NCI-H2196 (cell line): ENCODE data around the gene SLC12A8.

ENCODE experiments used
- DNase-seq: peaks from one replicate; lab custom pipeline; 2025; ENCODE audit not compliant: unreplicated experiment; lab: John Stamatoyannopoulos, UW

Gene SLC12A8

DNA sequence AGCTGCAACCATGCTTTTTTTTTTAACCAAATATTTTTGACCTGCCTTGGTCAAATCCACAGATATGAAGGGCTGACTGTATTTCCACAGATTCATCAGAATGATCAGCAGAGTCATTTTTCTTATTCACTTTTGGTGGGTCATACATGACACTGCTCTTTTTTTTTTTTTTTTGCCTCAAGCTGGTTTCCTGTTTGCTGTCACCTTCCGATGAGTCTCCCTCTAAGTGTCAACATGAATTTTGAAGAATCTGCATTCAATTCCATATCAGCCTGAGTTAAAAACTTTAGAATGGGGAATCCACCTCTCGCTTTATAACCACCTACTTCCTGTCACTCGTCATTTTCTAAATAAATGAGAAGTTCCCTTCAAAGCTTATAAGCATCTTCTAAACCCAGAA, 2.2 kb upstream of the SLC12A8 start:
- DNase-seq: no peak

DNA sequence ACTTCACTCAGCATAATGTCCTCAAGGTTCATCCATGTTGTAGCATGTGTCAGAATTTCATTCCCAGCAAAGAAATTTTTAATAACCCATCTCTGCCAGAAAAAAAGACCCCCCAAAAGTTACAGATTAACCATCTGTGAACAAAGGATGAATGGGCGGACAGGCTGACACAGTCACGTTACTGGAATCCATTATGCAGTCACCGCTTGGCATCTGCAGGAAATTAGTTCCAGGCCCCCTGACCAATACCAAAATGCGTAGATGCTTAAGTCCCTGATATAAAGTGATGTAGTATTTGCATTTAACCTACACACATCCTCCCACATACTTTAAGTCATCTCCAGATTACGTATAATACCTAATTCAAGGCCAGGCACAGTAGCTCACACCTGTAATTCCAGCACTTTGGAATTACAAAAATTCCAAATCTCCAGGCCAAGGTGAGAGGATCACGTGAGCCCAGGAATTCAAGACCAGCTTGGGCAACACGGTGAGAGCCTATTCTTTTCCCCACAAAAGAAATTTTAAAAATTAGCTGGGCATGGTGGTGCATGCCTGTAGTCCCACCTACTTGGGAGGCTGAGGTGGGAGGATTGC, 1.5 kb upstream of the SLC12A8 start:
- DNase-seq: no peak

DNA sequence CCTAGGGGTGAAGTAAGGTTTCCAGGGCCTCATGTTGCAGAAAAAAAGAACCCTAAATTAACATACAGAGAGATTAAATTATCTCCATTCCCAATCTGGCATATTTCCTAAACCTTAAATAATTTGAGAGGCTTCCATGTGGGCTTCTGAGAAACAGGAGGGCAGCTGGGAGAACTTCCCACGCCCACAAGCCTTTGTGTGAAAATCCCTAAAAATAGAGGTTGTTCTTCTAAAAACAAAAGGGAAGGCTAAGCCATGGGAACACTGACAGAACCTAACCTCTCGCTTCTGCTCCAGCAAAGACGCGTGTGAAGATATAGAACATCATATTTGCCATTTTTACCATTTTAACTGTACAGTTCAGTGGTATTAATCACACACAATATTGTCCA, 812 bp upstream of the SLC12A8 start:
- DNase-seq: no peak

DNA sequence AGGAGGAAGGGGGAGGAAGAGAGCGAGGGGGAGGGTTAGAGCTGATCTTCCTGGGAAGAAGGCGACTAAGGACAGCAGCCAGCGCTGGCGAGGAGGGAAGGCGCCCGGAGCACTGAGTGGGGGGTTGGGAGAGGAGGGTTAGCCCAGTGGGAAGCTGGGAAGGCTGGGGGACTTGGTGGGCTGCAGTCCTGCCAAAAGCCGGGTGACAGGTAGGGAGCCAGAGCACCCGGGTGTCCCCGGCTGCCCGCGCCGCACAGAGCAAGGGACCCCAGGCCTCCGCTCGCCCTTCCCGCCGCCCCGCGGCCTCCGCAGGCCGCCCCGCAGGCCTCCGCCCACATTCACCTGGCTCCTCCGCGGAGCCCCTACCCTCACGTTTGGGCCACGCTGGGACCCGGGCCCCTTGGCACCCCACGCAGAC, 448 bp downstream of the SLC12A8 start:
- no peak for DNase-seq

DNA sequence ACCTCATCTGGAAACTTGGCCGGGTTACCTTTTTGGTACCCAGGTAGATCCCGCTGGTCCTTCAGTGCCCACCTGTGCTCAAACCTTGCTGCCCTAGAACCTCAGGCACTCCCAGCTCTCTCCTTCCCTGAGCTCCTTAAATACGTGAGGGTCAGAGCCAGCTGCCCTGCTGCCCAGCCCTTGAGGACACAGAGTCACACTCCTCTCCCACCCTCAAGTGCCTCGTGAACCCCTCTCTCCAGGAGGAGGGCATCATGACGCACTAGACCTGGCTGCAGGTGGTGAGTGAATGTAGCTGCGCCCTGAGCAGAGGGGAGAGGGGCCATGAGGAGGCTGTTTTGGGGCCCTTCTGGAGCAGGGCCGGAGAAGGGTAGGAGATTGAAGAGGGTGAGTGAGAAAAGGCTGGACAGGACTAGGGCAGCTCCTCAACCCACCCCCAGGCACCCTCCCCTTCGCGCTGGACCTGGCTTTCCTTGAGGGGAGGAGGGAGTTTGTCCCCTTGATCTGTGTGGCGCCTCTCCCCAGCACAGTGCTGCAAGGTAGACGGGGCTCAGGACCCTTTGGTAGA, 941 bp downstream of the SLC12A8 start:
- DNase-seq: no peak

DNA sequence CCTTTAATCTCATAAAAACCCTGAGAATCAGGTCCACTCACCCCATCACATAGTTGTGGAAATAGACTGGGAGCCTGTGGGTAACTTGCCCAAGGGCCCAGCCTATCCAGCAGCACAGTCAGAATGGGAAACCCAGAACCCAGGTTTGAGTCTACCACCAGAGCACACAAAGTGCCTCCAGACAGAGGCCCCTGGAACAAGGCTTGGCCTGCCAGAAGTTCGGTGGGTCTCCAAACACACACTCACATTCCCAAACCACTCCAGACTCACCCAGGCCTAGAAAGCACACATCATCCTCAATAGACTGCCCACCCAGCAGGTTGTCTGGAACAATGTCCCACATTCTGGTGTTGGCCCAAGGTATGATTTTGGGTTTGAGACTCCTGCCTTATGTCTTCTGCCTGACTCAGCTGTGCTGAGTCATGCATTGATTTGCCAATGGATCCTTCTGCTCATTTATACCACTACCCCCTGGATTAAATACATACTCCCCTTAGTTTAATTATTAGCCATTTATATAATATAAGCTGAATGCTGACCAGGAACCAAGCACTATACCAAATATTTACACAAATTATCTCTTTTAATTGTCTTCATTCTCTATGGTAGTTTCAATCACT, 4.5 kb downstream of the SLC12A8 start:
- DNase-seq: no peak

DNA sequence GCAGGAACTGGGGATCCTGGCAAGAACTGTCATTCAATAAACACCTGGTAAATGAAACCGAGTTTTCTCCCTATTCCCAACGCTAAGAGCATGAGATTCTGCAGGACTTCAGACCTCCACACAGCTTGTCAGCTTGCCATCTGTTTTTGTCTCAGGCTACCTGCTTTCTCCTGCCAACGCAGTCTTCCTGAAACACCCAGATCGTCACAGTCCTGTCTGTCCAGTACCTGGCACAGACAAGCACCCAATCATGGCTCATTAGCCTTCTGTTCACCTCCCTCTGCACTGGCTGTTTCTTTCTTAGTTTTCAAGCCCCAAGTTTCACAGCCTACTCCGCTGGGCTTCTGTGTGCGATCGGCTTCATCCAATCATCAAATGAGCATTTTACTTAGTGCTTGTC, 5.0 kb downstream of the SLC12A8 start:
- DNase-seq: no peak

DNA sequence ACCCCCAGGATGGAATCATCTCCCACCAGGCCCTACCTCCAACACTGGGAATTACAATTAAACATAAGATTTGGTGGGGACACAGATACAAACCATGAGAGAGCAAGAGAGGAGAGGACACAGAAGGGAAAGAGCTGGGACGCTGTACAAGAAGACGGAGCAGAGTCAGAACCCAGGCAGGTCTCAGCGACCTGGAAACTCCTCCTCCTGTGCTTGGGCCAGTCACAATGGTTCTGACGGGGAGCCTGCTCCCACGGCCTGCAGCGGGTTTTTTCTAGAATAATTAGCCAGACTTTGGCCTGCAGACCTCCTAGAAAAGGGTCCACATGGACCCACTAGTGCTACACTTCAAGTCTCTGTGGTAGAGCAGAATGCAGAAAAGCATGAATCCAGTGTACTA, 5.6 kb downstream of the SLC12A8 start:
- DNase-seq: no peak

DNA sequence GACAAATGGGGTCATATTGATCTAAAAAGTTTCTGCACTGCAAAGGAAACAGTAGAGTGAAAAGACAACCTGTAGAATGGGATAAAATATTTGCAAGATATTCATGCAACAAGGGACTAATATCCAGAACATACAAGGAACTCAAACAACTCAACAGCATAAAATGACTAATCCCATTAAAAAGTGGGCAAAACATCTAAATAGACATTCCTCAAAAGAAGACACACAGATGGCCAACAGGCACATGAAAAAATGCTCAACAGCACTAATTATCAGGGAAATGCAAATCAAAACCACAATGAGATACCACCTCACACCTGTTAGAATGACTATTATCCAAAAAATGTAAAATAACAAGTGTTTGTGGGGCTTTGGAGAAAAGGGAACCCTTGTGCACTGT, 8.8 kb downstream of the SLC12A8 start:
- no peak for DNase-seq

DNA sequence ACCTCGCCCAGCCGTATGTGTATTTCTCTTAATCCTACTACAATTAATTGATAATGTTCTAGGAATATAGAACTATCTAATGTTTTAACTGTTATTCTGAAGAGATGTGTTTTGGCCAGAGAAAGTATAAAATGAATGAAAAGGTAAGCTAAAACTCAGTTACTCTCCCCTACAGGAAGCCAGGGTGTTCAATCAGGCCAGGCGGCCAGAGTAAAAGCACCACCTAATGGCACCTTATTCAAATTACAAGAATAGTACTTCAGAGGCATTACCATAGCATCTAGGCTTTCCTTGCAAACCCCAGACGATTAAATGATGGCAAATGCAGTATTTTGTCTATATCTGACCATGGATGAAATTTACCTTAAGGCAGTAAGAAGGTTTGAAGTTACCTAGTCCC, 10.4 kb downstream of the SLC12A8 start:
- no peak for DNase-seq

DNA sequence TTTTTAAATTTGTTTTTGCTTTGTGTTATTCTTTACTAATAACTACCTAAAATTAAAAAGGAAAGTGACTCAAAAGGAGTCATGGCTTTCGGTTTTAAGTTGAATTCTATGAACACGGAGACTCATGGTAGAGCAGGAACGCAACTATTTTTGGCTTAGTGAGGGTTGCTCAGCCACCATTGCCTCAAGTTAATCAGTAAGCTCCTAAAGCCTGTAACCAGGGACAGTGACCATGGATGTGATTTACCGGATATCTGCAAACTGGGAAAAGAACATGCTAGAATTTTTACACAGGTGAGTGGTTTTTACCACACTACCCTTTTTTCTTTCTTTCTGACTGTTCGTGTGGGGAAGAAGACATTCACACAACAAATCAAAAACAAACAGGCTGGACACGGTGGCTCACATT, 11.8 kb downstream of the SLC12A8 start:
- no peak for DNase-seq

DNA sequence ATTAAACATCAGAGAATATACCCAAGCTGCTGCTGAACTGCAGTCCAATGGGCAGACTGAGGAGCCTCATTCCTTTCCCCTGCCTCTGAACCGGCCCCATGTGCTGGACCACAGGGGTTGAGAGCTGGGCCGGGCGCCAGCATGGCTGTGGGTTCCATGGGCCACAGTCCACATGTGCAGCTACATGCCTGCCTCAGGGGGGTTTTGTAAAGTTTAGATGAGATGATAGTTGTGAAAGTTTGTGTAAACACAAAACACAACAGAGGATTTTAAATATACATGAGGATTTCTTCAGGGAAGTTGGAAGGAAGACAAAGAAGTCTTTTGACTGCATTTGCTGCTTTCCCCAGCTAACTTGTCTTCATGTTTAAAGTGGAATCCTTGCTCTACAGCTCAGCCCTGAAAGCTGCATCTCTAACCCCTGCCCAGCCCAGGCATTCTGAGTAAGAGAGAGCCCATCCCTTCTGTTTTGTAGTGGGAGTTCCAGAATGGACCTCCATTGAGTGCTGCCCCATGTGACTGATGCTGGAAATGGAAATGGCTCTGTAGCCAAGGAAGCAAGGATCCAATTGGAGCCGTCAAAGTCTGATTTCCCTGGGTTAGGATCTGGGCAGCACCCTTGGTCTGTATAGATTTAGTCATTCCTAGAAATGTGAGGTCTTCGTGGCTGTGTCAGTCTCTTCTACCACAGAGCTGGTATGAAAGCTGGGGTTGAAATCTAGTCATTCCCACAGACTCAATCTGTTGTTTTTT, 17.5 kb downstream of the SLC12A8 start:
- DNase-seq: no peak

DNA sequence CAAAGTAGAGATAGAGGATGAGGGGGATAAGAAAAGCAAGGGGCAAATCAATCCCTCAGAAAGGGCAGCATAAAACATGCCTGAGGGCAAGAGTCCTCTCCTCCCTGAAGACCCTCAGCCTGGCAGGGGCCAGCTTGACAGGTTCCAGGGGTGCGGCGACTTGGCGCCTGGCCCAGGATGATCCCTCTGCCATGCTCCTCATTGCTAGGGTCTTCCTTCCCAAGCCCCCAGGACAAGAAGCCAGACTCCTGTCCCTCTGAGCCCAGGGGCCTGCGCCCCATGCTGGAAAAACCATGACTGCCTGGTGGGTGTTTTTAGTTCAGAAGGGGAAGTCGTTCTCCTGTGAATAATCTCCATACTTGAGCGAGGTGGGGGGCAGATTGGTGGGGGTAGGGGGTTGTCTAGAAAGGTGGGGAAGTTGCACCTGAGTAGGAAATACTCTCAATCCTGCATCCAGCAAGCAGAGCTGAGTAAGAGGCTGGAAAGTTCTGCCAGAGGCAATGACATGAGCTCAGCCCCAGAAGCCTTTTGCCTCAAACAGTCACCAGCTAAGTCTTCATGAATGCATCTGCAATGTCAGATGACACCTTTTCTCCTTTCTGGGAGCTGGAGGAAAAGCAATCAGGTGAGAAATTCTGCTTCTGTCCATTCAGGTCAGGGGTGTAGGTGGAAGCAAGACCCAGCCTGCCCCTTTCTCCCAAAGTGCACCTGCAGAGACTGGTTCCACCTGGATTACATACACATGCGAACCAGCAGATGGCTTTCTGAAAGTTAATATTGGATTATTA, 18.3 kb downstream of the SLC12A8 start:
- no peak for DNase-seq

DNA sequence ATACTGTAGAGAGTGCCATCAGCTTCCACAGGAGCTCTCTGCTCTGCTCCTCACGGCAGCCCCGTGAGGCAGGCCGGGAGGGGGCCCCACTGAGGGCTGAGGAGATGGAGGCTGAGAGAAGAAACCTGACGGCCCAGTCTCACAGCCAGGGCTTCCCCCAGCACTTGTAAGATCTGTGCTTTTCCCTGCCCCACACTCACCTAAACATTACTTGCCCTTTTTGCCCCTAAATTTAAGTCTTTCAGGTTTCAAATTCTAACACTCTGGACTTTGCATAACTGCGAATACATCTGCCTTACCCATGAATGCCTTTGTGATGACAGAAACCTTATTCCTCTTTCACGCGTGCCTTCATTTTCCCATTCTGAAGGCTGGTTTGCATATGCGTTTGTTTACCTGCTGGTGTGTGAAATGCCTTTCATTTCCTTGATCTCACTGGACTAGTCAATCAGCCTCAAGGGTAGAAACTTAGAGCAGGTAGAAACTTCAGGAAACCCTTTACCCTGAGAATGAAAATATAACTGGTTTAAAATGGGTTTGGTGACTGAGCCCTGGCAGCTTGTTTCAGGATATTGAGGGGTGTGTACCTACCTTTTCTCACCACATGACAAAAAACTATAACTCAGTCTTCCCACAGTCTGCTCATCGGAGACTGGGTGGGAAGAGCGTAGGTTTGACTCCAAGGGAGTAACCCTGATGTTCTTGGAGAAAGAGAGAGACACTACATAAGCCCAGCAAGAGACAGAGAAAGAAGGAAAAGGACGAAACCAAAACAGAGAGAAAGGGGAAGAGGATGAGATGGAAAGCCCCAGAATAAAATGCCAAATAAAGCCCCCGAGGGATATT, 20.1 kb downstream of the SLC12A8 start:
- no peak for DNase-seq

DNA sequence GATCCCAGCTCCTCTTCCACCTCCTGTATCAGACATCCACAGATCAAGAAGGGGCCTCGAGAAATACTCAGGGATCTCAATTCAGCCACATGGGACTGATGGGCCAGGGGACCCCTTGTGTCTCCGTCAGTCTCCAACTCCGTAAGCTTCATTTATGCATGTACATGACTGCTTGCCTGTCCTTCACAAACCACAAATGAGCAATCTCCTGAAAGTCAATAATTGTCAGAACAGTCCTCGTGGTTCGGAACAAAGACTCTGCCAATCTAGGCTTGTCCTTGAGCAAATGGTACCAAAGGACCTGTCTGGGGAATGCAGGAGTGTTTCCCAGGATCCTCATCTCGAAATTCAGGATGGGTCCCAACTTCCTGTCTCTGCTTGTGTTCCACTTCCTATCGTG, 20.8 kb downstream of the SLC12A8 start:
- no peak for DNase-seq

DNA sequence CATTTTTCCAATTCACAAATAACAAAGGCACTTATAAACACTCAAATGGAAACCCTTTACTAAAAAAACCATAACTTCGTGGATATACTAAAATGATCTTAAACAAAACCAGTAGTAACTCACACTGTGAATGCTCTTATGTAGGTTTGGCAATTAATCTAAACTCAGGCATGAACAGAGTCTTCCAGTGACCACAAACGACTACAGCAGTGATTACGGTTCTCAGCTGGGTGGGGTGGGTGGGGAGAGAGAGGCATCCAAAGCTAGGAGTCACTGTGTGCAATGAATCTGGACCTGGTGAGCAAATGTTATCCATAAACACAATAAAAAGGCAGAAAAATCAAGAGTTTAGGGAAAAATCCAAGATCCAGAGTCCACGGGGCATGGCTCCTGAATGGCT, 21.3 kb downstream of the SLC12A8 start:
- no peak for DNase-seq

DNA sequence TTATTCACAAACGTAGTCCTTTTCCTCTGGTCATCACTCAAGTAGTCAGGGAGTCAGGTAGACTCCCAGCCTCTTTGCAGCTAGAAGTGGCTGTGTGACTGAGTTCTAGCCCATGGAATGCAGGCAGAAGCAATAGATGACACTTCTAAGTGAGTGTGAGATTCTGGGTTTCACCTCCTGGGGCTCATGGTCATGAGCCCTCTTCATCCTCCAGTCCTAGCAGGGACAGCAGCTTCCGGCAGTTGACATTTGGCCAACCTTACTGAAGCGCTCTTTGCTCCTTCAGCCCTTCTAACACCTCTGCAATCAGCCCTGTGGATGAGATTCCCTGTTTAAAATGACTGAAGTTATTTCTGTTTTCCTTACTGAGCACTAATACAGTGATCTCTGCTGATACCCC, 21.8 kb downstream of the SLC12A8 start:
- no peak for DNase-seq

DNA sequence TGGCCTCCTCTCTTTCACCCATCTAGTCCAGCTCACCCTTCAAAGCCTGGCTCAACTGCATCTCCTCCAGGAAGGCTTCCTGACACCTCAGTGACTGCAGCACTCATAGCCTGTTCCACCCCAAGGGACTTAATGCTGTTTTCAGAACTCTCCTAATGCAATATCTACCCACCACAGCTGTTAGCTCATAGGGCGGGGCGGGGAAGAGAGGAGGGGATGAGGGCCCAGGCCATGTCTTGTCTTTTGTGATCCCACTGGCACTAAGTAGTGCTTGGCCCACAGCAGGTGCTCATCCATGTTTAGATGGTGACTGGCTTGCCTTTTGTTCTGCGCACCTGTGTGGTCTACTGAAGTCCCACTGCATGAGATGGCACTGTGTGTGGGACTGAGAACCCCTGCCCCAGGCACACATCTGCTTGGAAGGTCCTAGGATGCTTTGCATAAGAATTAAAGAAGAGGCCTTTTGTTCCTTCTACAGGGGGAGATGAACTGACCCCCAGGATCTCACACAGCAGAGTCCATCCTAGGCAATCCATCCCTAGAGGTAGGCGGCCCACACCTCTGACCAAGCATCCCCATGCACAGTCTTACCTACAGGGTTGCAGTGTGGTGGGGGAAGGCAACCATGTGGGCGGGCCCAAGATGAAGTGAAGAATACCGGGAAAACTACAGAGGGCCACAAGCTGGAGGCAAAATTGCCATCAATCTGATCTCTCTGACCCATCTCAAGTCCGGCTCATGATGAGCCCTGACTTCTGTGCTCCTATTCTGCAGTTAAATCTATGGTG, 23.0 kb downstream of the SLC12A8 start:
- DNase-seq: no peak

DNA sequence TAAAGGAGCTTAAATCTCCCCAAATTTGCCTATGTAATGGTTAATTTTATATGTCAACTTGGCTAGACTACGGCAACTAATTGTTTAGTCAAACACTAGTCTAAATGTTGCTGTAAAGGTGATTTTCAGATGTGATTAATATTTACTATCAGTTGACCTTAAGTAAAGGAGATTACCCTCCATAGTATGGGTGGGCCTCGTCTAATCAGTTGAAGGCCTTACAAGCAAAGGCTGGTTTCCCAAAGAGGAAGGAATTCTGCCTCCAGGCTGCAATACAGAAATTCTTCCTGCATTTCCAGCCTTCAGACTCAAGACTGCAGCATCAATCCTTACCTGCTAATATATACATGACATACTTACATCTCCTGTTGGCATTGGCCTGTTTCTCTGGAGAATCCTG, 23.6 kb downstream of the SLC12A8 start:
- DNase-seq: no peak

DNA sequence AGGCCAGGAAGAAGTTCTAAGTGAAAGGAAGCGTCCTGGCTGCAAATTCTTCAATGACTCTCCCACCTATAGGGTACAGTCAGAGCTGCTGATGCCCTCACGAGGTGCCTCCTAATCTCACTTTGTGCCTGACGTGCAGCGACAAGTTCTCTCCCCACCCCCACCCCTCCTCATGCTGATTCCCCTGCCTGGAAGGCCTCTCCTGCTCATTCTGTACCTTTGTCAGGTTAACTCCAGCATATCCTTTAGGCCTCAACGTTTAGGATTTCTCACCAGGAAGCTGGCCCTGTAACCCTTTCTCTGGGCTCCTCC, 25.0 kb downstream of the SLC12A8 start:
- no peak for DNase-seq
